ENCODE measurements around the gene CHKB.

Gene CHKB

DNA sequence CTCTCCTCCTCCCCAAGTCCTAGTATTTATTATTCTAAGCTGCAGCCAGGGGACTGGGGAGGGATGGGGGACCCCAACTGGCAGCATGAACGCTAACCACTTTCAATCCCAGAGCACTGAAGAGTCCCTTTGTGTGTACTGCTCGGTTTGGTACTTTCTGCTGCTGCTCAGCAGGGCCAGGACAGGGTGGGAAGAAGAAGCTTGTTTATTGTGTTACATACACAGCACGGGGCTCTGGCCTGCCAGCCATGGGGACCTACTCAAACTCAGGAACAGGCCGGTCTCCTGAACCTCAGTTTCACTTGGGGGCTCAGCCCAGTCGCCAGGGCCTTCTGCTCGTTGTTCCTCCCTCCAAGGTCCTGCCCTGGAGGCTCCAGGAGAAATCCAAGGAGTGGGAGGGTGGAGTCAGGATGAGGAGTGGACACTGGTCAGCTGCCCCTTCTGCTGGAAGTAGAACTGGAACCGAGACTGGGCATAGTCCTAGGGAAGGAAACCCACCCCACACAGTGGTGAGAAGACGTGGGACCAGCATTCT lies 3.8 kb downstream of the CHKB start:
- TF ChIP-seq, protein P1, sequence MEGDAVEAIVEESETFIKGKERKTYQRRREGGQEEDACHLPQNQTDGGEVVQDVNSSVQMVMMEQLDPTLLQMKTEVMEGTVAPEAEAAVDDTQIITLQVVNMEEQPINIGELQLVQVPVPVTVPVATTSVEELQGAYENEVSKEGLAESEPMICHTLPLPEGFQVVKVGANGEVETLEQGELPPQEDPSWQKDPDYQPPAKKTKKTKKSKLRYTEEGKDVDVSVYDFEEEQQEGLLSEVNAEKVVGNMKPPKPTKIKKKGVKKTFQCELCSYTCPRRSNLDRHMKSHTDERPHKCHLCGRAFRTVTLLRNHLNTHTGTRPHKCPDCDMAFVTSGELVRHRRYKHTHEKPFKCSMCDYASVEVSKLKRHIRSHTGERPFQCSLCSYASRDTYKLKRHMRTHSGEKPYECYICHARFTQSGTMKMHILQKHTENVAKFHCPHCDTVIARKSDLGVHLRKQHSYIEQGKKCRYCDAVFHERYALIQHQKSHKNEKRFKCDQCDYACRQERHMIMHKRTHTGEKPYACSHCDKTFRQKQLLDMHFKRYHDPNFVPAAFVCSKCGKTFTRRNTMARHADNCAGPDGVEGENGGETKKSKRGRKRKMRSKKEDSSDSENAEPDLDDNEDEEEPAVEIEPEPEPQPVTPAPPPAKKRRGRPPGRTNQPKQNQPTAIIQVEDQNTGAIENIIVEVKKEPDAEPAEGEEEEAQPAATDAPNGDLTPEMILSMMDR (IDR thresholded peaks at IDR 0.05; ENCODE audit: control insufficient read depth, insufficient read depth, low read depth, low read length, missing control alignments): no peak
- no peak overlapping the region for H3K4me3 ChIP-seq (ENCODE audit: control insufficient read depth, low read depth, low read length)
- DNase-seq (ENCODE audit: low read depth): no peak

DNA sequence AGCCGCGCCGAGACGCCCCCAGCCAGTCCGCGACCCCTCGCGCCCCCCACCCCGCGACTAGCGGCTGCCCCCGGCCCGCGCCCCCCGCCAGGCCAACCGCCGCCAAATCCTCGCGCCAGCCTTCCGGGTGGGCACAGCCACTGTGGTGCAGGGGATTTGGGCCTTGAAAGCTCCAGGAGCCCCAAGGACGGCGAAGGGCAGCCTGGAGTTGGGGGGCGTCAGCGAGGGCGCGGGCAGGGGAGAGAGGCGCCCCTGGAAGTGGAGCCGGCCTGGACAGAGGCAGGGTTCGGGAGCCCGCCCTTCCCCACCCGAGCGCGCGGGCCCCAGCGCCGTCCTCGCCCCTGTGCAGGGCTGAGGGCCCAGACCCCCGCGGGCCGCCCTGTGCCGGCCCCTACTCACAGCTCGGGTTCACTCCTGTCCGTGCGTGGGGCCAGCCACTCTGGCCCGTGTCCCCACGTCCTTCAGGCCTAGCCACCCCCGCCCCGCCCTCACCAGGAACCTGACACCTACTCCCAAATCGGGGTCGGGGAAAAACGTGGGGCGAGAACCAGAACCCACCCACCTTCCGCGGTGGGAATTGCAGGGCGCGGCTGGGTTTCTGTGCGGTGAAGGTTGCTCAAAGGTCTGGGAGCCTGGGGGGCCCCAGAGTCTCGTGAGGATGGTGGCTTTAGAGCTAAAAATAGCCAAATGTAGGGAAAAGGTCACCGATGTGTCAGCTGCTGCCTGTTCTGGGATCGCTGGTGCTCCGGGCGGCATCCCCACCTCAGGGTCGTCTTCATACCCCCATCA lies 4.5 kb downstream of the CHKB start, which contains the start of gene CPT1B:
TSS of gene CPT1B (minus strand) at position 441 of the 789 bp plus-strand sequence. CDS start 512 bp downstream, outside the sequence.
- no peak within 1 kb of the TSS for H3K4me3 ChIP-seq (ENCODE audit: control insufficient read depth, low read depth, low read length)
- DNase-seq (ENCODE audit: low read depth): no peak
- TF ChIP-seq, protein P1 (IDR thresholded peaks at IDR 0.05; ENCODE audit: control insufficient read depth, insufficient read depth, low read depth, low read length, missing control alignments): peak; percentile 20

DNA sequence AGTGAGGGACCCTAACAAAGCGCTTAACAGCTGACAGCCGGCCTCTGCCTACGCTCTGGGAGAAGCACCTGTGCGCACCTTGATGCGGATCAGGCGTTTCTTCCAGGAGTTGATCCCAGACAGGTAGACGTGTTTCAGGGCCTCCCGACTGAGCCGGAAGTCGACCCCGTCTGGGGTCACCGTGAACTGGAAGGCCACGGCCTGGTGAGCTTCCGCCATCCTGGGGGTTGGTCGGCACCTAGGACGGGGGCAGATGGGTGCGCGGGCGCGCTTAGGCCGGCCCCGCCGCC lies 5.0 kb downstream of the CHKB start:
- no peak for DNase-seq (ENCODE audit: low read depth)
- no peak overlapping the region for H3K4me3 ChIP-seq (ENCODE audit: control insufficient read depth, low read depth, low read length)
- TF ChIP-seq, protein P1 (IDR thresholded peaks at IDR 0.05; ENCODE audit: control insufficient read depth, insufficient read depth, low read depth, low read length, missing control alignments): no peak

DNA sequence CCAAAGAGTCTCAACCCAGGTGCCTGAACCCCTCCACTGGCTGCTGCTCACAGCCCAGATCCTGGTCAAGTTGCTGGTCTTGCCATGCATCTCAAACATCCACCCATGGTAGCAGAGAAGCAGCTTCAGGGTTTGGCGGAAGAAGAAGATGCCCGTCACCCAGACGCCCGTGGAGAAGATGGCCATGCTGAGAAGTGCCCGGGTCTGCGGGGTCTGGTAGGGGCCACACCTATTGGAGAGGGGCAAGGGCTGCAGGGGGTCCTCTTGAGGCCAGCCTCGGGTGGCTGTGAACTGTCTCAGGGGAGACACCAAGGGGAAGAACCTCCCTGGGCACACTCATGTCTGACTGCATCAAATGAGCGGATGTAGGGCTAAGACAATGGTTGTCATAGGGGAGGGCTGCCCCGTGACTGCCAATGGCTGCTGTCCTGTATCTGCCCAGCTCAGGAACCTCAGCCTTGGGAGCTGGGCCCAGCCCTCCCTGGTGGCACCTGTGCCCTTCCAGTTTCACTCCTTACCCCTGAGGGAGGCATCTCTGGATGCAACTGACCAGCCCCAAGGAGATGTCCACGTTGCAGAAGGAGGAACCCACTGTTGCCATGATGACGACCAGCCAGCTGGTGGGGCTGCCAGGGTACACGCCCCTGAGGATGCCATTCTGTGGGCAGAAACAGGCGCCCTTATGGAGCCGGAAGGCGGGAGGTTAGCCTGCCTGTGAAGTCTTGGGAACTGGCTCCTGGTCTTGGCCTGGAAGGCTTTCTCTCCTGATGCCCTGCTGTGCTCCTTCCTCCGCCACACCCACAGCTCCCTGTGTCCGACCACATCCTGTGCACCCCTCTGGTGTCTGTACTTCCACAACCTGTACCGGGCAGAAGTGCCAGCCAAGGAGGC lies 5.6 kb downstream of the CHKB start:
- no peak for DNase-seq (ENCODE audit: low read depth)
- no peak overlapping the region for H3K4me3 ChIP-seq (ENCODE audit: control insufficient read depth, low read depth, low read length)
- TF ChIP-seq, protein P1 (IDR thresholded peaks at IDR 0.05; ENCODE audit: control insufficient read depth, insufficient read depth, low read depth, low read length, missing control alignments): no peak

DNA sequence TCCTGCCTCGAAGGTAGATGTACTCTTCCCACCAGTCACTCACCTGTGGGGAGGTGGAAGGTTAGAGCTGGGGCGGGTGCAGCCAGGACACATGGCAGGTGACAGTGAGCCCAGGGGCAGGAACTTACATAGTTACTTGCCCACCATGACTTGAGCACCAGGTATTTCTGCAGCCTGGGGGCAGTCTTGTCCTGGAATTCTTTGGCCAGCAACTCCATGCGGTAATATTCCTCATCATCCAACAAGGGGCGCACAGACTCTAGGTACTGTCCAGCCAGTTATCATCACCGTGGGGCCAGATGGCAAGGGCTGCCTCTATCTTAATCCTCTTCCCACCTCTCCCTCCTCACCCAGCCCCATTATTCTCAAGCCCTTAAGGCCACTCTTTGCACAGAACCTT lies 6.6 kb downstream of the CHKB start:
- DNase-seq (ENCODE audit: low read depth): peak; percentile 10
- TF ChIP-seq, protein P1 (IDR thresholded peaks at IDR 0.05; ENCODE audit: control insufficient read depth, insufficient read depth, low read depth, low read length, missing control alignments): peak; percentile 44
- H3K4me3 ChIP-seq (ENCODE audit: control insufficient read depth, low read depth, low read length): no peak overlapping the region

DNA sequence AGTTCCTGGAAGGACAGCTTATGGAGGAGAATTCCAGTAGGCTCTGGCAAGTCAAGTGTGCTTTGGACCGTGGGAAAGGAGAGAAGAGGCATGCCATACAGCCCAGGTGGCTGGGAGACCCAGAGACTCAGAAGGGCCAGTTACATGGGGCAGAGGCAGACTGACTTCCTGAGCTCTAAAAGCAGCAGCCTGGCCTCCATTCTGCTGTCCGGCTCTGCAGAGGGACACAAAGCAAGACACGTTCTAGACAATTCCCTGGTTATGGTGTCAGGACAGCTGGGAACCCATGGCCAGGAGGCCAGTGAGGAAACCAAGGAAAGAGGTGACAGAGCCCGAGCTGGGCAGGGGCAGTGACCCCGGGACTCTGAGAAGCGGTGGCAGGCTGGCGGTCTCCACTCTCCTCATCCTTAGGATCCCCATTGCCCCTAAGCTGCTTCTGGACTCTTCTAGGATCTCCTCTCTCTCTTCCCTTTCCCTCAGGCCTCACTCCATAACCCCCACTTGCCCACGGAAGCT lies 7.2 kb downstream of the CHKB start:
- no peak for DNase-seq (ENCODE audit: low read depth)
- TF ChIP-seq, protein P1 (IDR thresholded peaks at IDR 0.05; ENCODE audit: control insufficient read depth, insufficient read depth, low read depth, low read length, missing control alignments): no peak
- H3K4me3 ChIP-seq (ENCODE audit: control insufficient read depth, low read depth, low read length): no peak overlapping the region

Data from AG09309 (cell line).